Activated CD4-positive, alpha-beta memory T cell treated with anti-CD3 and anti-CD28 coated beads for 36 hours (primary cell): ENCODE measurements around the gene IL1RN. TPM values are rescaled to one million over a fixed set of nuclear protein-coding genes. Genes with fewer than 3 reads are reported as not detected.

Experiments used
- CTCF ChIA-PET: fragments of 350-600 bp; sonication (Branson Sonifier 250); formaldehyde crosslinking; loops from one replicate; lab custom pipeline; 2021; ENCODE audit warnings: antibody characterized with exemption, inconsistent platforms; lab: Charles Lee
- POLR2A ChIA-PET: fragments of 350-600 bp; sonication (Branson Sonifier 250); formaldehyde crosslinking; loops from one replicate; lab custom pipeline; 2021; ENCODE audit warnings: antibody characterized with exemption; lab: Charles Lee
- DNase-seq: peaks from one replicate; pipeline ENCODE4 v3.0.0-alpha.2; 2020
- H3K27ac Mint-ChIP-seq: one replicate; pipeline ENCODE4 v1.8.0; 2021; ENCODE audit warnings: mixed read lengths
- H3K27me3 Mint-ChIP-seq: one replicate; pipeline ENCODE4 v1.8.0; 2021; ENCODE audit warnings: mixed read lengths
- H3K36me3 Mint-ChIP-seq: one replicate; pipeline ENCODE4 v1.8.0; 2021; ENCODE audit warnings: mixed read lengths
- H3K4me1 Mint-ChIP-seq: one replicate; pipeline ENCODE4 v1.8.0; 2021; ENCODE audit warnings: low read depth, mixed read lengths
- H3K4me3 Mint-ChIP-seq: one replicate; pipeline ENCODE4 v1.8.0; 2021; ENCODE audit warnings: mild to moderate bottlenecking, mixed read lengths
- H3K9me3 Mint-ChIP-seq: one replicate; pipeline ENCODE4 v1.8.0; 2021; ENCODE audit warnings: mixed read lengths
- intact Hi-C: fragments of 100-400 bp; cut with micrococcal nuclease; formaldehyde crosslinking; loops from one replicate; pipeline ENCODE4 v1.15.1; 2023
- total RNA-seq, 2 experiments: library from RNA; stranded (reverse); gene quantifications; one replicate each; pipeline ENCODE4 v1.2.3, GENCODE V29; 2021

Gene IL1RN
- total RNA-seq, 2 experiments from 2014 or later: 9.8 to 10.5 TPM

- Mint-ChIP-seq H3K4me1 (peaks cover 37% of the 10 kb centered on the region), H3K9me3 (peaks cover 14% of the 10 kb centered on the region), H3K27me3 (peaks cover 5% of the 10 kb centered on the region), H3K36me3 (peaks cover 5% of the 10 kb centered on the region), H3K4me3 (peak overlapping the region; percentile 46), H3K27ac (peak overlapping the region; percentile 99)
- CTCF ChIA-PET: interaction anchor here (1.1 to 2.9 kb wide), 5 partner anchors 19 to 41 kb away, joined by 3 to 12 read pairs (median 5); no protein-coding TSS in a partner anchor
- POLR2A ChIA-PET: interaction anchor here (1.0 to 2.5 kb wide), 2 partner anchors 55 to 71 kb away, joined by 3 to 15 read pairs; partner anchors contain the start of gene PSD4
- DNase-seq: peak; percentile 68
- intact Hi-C loops: loop anchor here (1.0 to 2.0 kb wide), 3 partner anchors 19 to 71 kb away; no protein-coding TSS in a partner anchor
Measured at GRCh38 chr2:113104054-113104611, 23.3 kb upstream of the IL1RN start.

- Mint-ChIP-seq H3K4me3 (no peak overlapping the region), H3K27me3 (peaks cover 8% of the 10 kb centered on the region), H3K4me1 (peaks cover 37% of the 10 kb centered on the region), H3K36me3 (peaks cover 5% of the 10 kb centered on the region), H3K27ac (peak overlapping the region; percentile 99), H3K9me3 (peaks cover 14% of the 10 kb centered on the region)
- POLR2A ChIA-PET: interaction anchor here (2.5 kb wide), 1 partner anchor 70 kb away, joined by 15 read pairs; the partner anchor contains the start of gene PSD4
- CTCF ChIA-PET: interaction anchor here (0.7 to 2.9 kb wide), 6 partner anchors 10 to 40 kb away, joined by 3 to 12 read pairs (median 6); no protein-coding TSS in a partner anchor
- DNase-seq: peak; percentile 74
- intact Hi-C loops: loop anchor here (1.0 to 2.0 kb wide), 4 partner anchors 8 to 70 kb away; no protein-coding TSS in a partner anchor
Measured at GRCh38 chr2:113105047-113105785, 22.2 kb upstream of the IL1RN start.

DNA sequence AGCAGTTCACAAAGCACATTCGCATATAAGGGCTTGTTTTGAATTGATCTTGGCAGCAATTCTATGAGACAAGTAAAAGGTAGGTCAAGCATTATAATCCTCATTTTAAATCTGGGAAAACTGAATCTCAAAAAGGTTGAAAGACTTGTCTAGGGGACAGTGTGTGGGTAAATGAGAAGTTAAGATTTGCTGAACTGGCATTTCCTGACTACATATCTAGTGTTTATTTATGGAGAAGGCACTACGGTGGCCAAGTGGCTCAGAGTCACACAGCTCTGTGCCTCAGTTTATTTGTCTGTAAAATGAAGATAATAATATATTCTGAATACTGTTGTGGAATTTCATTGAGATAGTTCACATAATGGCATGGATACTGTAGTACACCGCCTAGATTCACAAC lies 16.3 kb upstream of the IL1RN start:
- Mint-ChIP-seq H3K27ac (no peak overlapping the region), H3K4me3 (no peak overlapping the region), H3K27me3 (peaks cover 6% of the 10 kb centered on the region), H3K4me1 (no peaks in the 10 kb centered on the region), H3K36me3 (no peaks in the 10 kb centered on the region), H3K9me3 (no peaks in the 10 kb centered on the region)
- ChIA-PET CTCF (no interaction called here), POLR2A (no interaction called here)
- intact Hi-C loops: no loop called here
- no peak for DNase-seq

DNA sequence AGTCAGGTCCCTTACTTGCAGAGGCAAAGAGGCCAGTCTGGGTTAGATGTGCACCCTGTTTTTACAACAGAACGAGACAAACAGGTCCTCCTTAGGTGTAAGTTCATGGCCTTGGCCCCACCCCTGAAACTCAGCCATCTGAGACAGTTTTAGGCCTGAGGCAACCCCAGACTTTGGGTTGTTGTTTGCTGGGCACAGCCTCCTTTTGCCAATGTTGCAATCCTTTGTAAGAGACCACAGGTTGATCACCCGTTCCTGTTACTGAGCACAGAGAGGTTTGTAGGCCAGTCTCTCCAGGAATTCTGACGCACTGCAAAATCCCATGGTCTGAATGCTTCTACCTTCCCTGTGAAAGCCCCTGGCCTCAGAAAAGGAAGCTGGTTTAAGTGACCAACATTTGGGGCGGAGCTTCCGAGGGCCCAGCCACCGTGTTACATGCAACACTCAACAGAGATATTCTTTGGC lies 15.5 kb upstream of the IL1RN start:
- H3K4me1 Mint-ChIP-seq: peaks cover 5% of the 10 kb centered on the region
- peaks cover 6% of the 10 kb centered on the region for H3K27me3 Mint-ChIP-seq
- ChIA-PET CTCF (no interaction called here), POLR2A (no interaction called here)
- H3K9me3 Mint-ChIP-seq: no peaks in the 10 kb centered on the region
- H3K36me3 Mint-ChIP-seq: no peaks in the 10 kb centered on the region
- DNase-seq: no peak
- H3K4me3 Mint-ChIP-seq: no peak overlapping the region
- intact Hi-C loops: no loop called here
- no peak overlapping the region for H3K27ac Mint-ChIP-seq

DNA sequence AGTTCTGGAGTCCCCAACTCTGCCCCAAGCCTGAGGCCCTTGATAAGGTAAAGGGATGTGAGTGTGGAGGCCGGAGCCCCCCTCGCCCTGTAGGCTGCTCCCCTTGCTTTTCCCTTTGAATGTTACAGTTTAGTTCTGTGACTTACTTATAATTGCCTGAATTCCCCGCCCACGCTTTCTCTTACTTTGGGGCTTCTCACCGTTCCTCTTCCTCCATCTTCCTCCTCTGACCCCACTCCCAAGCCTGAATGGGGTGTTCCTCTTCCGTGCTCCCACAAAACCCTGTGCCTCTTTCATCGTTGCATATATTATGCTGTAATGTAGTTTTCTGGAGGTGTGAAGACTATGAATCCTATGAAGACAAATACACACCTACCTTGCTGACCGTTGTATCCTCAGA lies 15.0 kb upstream of the IL1RN start:
- Mint-ChIP-seq H3K9me3 (no peaks in the 10 kb centered on the region), H3K4me3 (no peak overlapping the region), H3K27ac (no peak overlapping the region), H3K4me1 (peaks cover 11% of the 10 kb centered on the region), H3K27me3 (peaks cover 5% of the 10 kb centered on the region), H3K36me3 (no peaks in the 10 kb centered on the region)
- no peak for DNase-seq
- CTCF ChIA-PET: interaction anchor here (7.6 kb wide), 1 partner anchor 24 kb away, joined by 58 read pairs; no protein-coding TSS in a partner anchor
- POLR2A ChIA-PET: no interaction called here
- intact Hi-C loops: no loop called here

GRCh38 chr2:113112871-113113270 lies 14.5 kb upstream of the IL1RN start:
- DNase-seq: no peak
- CTCF ChIA-PET: interaction anchor here (1.0 to 7.6 kb wide), 2 partner anchors 24 to 228 kb away, joined by 3 to 58 read pairs; no protein-coding TSS in a partner anchor
- Mint-ChIP-seq H3K4me1 (peaks cover 15% of the 10 kb centered on the region), H3K27ac (no peak overlapping the region), H3K27me3 (peaks cover 5% of the 10 kb centered on the region), H3K4me3 (no peak overlapping the region), H3K36me3 (no peaks in the 10 kb centered on the region), H3K9me3 (no peaks in the 10 kb centered on the region)
- POLR2A ChIA-PET: no interaction called here
- intact Hi-C loops: no loop called here

DNA sequence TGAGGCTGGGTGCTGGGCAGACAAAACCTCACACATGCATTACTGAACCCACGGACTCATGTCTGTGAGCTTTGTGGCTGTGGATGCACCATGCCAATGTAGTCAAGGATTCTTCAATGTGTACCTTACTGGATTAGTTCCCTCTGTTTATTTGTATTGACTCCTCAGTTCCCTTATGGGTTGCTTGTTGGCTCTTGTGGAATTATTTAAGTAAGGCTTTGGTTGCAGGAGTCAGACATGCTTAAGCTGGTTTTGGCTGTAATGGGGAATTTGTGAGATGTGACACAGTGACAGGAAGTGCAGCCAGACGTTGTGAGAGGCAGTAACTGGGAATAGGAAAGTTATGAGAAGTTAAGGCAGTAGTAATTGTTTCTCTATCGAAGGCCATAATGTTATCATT lies 13.6 kb upstream of the IL1RN start:
- intact Hi-C loops: no loop called here
- no peak for DNase-seq
- Mint-ChIP-seq H3K27ac (no peak overlapping the region), H3K9me3 (no peaks in the 10 kb centered on the region), H3K27me3 (peaks cover 3% of the 10 kb centered on the region), H3K4me3 (no peak overlapping the region), H3K36me3 (no peaks in the 10 kb centered on the region), H3K4me1 (peaks cover 18% of the 10 kb centered on the region)
- ChIA-PET POLR2A (no interaction called here), CTCF (interaction anchor here (0.9 to 7.6 kb wide), 5 partner anchors 23 to 229 kb away, joined by 3 to 58 read pairs (median 3); no protein-coding TSS in a partner anchor)

DNA sequence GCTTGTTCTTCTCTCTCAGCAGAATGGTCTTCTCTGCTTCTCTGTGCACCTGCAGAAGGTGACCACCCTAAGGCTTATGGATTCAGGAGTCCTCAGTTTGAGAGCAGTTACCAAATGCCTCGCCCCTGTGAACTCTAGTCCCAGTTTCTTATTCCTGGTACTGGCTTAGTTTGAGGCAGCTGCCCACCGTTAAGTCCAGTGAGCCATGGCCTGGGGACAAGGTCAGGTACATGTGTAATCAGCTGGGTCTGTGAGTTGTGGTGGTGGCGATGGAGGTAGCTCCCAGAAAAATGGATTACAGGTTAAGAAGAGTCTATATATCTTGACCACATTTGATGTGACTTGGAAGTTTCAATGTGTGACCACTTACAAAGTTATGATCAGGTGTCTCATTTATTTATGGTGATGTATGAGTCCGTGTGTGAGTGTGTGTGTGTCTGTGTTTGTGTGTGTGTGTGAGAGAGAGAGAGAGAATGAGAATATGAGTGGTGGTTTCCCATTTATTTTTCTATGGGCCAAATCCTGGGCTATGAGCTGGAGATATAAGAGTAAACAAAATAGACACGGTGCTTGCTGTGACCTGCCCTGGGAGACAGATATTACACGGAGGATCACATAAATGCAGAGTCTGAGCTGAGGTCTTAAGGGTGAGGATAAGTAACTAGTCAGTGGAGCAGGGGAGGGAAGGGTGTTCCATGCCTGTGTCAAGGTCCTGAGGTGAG lies 13.0 kb upstream of the IL1RN start:
- Mint-ChIP-seq H3K36me3 (no peaks in the 10 kb centered on the region), H3K27ac (no peak overlapping the region), H3K4me1 (peaks cover 18% of the 10 kb centered on the region), H3K4me3 (no peak overlapping the region), H3K9me3 (no peaks in the 10 kb centered on the region), H3K27me3 (peaks cover 3% of the 10 kb centered on the region)
- ChIA-PET CTCF (interaction anchor here (0.9 to 7.6 kb wide), 4 partner anchors 22 to 90 kb away, joined by 3 to 58 read pairs (median 6); no protein-coding TSS in a partner anchor), POLR2A (interaction anchor here (1.7 kb wide), 1 partner anchor 16 kb away, joined by 6 read pairs; no protein-coding TSS in a partner anchor)
- intact Hi-C loops: no loop called here
- DNase-seq: no peak

DNA sequence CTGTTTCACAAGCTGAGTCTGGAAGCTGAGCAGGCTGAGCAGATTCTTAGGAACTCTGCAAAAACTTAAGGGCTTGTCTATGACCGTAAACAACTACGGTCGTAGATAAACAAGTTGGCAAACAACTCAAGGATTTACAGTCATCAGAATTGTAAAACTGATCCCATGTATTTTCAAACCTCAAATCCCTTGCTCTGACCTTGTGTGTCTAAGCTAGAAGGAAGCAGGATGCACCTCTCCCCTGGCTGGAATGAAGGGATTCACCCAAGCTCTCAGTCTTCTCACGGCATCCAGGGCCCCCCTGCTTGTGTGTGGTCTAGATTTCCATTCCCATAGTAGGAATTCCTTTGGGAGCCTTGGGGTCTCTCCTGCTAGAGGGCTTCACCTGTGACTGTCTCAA lies 12.4 kb upstream of the IL1RN start:
- CTCF ChIA-PET: interaction anchor here (2.0 to 7.6 kb wide), 2 partner anchors 22 to 35 kb away, joined by 9 to 58 read pairs; no protein-coding TSS in a partner anchor
- H3K9me3 Mint-ChIP-seq: no peaks in the 10 kb centered on the region
- no peak overlapping the region for H3K4me3 Mint-ChIP-seq
- POLR2A ChIA-PET: interaction anchor here (1.7 kb wide), 1 partner anchor 17 kb away, joined by 6 read pairs; no protein-coding TSS in a partner anchor
- peaks cover under 1% of the 10 kb centered on the region for H3K27me3 Mint-ChIP-seq
- peaks cover 21% of the 10 kb centered on the region for H3K4me1 Mint-ChIP-seq
- DNase-seq: no peak
- H3K27ac Mint-ChIP-seq: no peak overlapping the region
- no peaks in the 10 kb centered on the region for H3K36me3 Mint-ChIP-seq
- intact Hi-C loops: no loop called here

GRCh38 chr2:113116100-113116958 lies 11.1 kb upstream of the IL1RN start:
- ChIA-PET CTCF (interaction anchor here (0.7 to 7.6 kb wide), 3 partner anchors 11 to 36 kb away, joined by 3 to 58 read pairs (median 18); no protein-coding TSS in a partner anchor), POLR2A (interaction anchor here (1.7 kb wide), 1 partner anchor 18 kb away, joined by 6 read pairs; no protein-coding TSS in a partner anchor)
- no peaks in the 10 kb centered on the region for H3K9me3 Mint-ChIP-seq
- no peak overlapping the region for H3K4me3 Mint-ChIP-seq
- intact Hi-C loops: loop anchor here (2.0 kb wide), 2 partner anchors 22 to 32 kb away; no protein-coding TSS in a partner anchor
- peak; percentile 41 for DNase-seq
- H3K36me3 Mint-ChIP-seq: no peaks in the 10 kb centered on the region
- H3K4me1 Mint-ChIP-seq: peaks cover 23% of the 10 kb centered on the region
- peak overlapping the region; percentile 68 for H3K27ac Mint-ChIP-seq
- H3K27me3 Mint-ChIP-seq: peaks cover 3% of the 10 kb centered on the region
